GM21786 (cell line): Measurements from ENCODE around the gene TTLL1.

ENCODE experiments used
- ATAC-seq: cut with Tn5 transposase; IDR thresholded peaks from one replicate; pipeline ENCODE4 v1.9.1; 2021; ENCODE audit not compliant: unreplicated experiment

Gene TTLL1

DNA sequence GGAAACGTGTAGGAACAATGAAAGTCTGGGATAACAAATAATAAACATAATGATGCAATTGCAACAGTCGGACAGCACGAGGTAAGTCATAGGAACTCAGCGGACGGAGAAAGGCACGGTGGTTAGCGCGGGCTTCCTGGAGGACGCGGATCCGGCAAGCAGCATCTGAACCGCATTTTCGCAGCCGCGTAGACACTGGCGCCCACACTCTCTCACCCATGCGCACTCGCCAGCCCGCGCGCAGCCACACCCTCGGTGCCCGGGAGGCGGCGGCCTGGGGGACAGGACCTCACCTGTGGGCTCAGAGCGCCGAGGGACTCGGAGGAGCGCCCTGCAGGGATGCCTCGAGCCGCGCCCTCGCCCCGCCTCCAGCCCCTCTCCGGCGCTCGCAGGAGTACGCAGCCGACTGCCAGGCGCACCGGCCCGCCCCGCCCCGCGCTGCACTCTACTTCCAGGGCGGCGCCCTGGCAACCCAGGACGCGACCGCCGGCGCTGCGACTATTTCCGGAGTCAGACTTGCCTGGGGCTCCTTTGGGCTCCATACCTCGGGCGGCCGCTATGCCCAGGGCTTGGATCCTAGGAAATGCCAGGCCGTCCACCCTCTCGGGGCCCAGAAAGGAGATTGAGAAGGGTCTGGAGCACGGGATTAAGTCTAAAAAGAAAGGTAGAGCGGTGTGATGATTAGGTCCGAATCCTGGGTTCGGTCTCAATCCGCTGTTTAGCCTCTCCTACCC lies at the start of gene TTLL1:
Gene TTLL1, minus strand, starts transcription at position 408 of the 734 bp plus-strand sequence. CDS start 13,805 bp downstream, outside the sequence.
- peak; percentile 75 for ATAC-seq

DNA sequence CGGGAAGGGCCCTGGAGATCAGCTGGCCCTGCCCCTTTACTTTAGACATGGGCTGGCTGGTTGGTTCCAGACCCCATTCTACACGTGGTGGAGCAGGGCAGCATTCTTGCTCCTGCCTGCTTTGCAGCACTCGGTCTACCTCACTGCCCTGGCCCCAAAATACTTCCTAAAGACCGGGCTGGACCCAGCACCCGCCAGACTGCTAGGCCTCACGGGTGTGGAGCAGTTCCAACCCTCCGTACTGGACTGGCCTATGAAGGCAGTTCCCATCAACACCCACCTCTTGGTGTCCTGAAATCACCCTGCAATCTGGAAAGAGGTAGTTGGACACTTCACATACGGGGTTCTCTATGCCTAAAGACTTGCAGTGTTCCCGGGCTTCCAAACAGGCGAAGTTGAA lies 47.6 kb upstream of the TTLL1 start:
- ATAC-seq, result no peak

GRCh38 chr22:43136255-43136654 lies 47.1 kb upstream of the TTLL1 start:
- ATAC-seq, result no peak

GRCh38 chr22:43135565-43135964 lies 46.4 kb upstream of the TTLL1 start:
- no peak for ATAC-seq

DNA sequence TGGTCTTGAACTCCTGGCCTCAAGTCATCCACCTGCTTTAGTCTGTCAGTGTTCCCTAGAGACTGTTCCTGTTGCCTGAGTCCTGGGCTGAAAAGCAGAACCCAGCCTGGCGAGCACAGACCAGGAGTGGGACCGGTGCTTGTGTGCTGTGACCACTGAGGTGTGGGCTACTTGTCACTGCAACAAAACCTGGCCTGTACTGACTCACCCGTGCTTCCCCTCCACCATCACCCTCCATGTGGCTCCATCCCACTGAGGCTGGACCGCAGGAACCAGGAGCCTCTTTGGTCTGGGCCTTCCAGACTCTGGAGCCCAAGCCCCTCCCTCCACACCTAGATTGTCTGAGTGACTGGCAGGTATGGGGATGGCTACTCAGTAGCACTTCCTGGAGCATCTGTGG lies 45.4 kb upstream of the TTLL1 start:
- no peak for ATAC-seq

DNA sequence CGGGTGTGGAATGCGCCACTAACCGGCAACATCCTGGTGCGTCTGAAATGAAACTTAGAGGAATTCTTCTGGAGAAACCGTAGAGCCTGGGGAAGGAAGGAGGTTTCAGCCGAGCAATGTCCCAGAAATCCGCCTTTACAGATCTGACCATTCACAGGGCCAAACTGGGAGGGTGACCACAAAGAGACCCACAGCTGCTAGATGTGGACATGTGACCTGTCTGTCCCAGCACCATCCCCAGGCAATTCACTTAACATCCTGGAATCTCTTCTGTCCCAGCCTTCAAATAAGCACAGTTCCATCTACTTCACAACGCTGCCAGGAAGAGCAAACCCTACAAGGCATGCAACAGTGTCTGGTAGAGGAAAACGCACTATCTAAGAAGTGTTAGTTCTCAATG lies 44.2 kb upstream of the TTLL1 start:
- no peak for ATAC-seq

DNA sequence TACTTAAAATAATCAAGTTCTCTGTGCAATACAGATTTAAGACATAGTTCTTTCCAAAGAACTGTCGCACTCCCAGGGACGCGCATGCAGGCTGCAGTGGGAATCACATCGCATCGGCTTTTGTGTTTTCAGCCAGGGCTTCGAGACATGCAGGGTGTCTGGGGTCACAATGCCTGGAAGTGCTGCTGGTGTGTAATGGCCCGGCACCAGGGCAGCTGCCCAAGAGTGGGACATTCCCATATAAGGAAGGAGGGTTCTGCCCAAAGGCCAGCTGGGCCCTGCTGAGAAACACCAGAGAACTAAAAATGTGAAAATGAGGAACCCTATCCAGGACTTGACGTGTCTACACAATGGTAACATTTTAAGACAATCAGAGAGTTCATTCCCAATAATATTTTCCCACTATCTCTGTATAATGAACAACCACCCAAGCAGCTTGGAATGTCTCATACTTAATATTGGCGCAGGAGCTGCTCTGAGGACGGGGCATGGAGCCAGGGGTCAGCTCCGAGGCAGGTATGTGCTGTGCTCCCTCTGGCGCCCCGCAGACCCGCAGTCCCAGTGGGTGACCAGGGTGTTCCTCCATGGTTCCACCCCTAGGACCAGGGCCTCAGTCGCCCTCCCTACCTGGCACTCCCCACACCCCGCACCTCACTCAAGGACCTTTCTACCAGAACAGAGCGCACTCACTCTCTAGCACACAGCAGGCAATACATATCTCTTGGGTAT lies 42.7 kb upstream of the TTLL1 start:
- no peak for ATAC-seq

GRCh38 chr22:43129426-43130425 lies 40.5 kb upstream of the TTLL1 start:
- ATAC-seq, result no peak

- ATAC-seq, result no peak
Measured at GRCh38 chr22:43128928-43129424, 39.8 kb upstream of the TTLL1 start.

DNA sequence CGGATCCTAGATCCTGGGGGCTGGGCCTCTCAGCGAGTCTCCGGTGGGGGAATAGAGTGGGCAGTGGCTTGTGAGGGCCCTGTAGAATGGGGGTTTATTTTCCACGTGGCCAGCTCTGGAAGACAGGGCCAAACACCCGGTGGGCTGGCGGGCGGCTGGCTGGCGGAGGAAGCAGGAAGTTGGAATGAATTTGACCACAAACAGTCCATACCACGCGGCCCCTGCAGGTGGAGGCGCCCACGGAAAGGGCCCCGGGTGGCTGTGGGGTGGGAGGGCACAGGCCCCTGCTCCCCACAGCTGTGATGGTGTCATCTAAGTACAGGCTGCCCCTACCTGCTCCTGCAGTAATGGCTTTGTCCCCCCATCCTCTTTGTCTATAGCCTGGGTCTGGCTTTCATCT lies 38.9 kb upstream of the TTLL1 start:
- no peak for ATAC-seq

DNA sequence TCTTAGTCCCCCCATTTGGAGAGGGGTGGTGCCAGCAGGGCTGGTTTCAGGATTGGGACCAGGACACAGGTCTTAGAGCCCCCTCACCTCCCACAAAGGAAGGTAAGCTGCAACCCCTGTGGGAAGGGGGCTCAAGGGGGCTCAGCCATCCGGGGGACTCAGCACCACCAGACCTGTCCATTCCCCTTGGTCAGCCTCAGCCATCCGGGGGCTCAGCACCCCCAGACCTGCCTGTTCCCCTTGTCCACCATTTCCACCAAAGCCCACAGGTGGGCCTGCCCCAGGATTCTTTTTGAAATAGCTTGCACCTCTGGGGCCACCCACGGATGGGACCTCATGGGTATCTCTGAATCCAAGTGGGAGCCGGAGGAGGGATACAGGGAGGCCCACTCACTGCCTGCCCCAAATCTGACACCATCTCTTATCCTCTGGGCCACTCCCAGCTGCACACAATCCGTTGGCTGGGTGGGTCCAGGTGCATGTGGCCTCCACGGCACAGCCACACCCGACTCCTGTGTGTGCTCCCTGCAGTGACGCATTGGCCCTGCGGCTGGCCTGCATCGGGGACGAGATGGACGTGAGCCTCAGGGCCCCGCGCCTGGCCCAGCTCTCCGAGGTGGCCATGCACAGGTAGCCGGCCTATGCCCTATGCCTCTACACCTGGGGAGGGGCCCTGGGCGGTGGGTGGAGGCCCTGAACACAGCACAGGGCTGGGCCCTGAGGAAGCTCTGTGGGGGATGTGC lies 38.1 kb upstream of the TTLL1 start:
- no peak for ATAC-seq

- ATAC-seq, result no peak
Measured at GRCh38 chr22:43126501-43127165, 37.4 kb upstream of the TTLL1 start.

GRCh38 chr22:43118953-43119458 lies 29.8 kb upstream of the TTLL1 start:
- no peak for ATAC-seq

DNA sequence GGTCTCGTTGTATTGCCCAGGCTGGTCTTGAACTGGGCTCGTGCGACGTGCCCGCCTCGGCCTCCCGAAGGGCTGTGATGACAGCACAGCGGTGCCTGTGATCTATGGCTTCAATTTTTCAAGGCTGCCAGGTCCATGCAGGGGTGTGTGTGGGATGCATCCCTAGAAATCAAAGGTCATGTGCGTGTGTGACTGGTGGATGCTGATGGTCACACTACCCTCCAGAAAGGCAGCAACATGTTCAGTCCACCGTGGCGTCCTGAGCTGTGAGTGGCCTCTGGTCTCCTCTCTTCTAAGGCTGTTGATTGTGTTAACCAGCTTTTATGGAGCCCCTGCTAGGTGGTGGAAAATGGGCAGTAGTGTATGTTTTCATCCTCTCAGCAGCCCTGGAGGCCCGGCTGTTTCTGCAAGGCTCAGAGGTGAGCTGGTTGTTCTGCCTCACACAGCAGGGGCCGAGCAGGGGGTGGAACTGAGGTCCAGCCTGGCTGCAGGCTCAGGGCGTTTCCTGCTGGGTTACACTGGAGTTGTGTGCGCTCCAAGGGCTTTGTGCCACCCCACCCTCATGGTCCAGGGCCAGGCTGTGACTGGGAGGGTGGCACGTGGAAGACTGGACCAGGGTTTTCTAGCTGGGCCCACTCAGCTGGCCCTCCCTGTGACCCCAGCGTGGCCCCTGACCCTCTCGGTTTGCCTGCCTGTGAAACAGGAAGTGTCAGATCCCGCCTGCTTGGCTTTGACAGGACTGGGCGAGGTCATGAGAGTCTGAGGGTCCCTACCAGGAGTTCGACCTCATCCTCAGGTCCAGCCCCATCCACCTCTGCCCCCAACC lies 29.0 kb upstream of the TTLL1 start:
- no peak for ATAC-seq

DNA sequence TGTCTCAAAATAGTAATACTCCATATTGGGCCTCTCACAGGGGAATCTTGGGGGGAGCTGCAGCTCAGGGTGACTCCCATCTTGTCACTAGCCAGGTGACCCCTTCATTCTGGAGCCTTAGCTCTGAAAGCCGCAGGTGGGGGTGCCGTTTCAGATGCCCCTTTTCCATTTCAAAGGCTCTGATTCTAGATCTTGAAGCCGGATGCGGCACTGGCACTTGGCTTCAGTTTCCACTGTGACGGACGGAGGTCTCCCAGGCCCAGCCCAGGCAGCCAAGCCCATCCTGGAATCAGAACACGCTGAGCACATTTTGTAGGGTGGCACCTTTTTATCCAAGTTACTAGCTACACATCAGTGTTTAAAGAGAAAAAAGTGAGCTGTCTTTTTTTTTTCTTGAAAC lies 27.7 kb upstream of the TTLL1 start:
- ATAC-seq, result no peak

- ATAC-seq, result no peak
Measured at GRCh38 chr22:43114958-43115357, 25.8 kb upstream of the TTLL1 start.

GRCh38 chr22:43113526-43114251 lies 24.5 kb upstream of the TTLL1 start:
- ATAC-seq, result no peak

GRCh38 chr22:43110927-43111623 lies 21.9 kb upstream of the TTLL1 start:
- no peak for ATAC-seq
